22Rv1 (cell line): Measurements from ENCODE around the gene CYSLTR2.

Source experiments
- CTCF ChIP-seq: fragments of 450-650 bp; IDR thresholded peaks from 2 replicates; pipeline ENCODE4 v1.5.1; 2017; ENCODE audit warnings: mild to moderate bottlenecking
- ZFX ChIP-seq: fragments of 450-650 bp; IDR thresholded peaks from 2 replicates; pipeline ENCODE4 v1.6.1; 2017; ENCODE audit warnings: antibody characterized with exemption, borderline replicate concordance

GRCh38 chr13:48661107-48661506 is 7.4 kb downstream of the CYSLTR2 start:
- TF ChIP-seq ZFX (no peak), CTCF (no peak)
